ENCODE data around the gene KIFC1.

DNA sequence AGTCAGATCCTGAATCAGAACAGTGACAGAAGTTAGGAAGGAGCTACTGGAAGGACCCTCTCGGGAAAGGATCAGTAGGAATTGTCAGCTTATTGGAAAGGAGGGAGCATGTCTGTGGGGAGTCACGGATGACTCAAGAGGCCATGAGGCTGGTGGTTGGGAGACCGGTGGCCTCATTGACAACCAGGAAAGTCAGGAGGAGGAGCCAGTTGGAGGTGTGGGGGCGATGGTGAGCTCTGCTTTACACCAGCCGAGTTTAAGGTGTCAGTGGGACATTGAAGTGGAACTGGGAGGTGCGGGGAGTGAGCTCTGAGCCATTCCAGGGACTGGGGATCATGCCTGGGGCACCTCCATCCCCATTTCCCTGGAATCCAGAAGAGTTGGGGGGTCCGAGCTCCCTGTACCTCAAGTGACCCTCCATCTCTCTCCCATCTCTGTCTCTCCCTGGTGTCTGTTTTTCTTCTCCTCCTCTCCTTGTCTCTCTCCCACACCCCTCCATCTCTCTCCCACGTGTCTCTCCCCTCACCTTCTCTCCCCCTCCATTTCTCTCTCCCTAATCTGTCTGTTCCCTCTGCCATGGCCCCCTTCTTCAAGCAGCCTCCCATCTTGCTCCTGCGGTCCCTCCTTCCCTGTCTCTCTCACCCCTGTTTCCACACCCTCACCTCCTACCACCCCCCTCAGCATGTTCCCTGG is 48.5 kb downstream of the KIFC1 start:
- TF ChIP-seq CTCF (IDR thresholded peaks at IDR 0.05) = no peak
- no peak for TF ChIP-seq NFIC (IDR thresholded peaks at IDR 0.05; ENCODE audit: borderline replicate concordance)
- no peak for TF ChIP-seq EZH2phosphoT487 (IDR thresholded peaks at IDR 0.05; ENCODE audit: borderline replicate concordance, low read depth)
- TF ChIP-seq ZBTB33 (IDR thresholded peaks at IDR 0.05; ENCODE audit: borderline replicate concordance, low read depth) = no peak
- TF ChIP-seq POLR2AphosphoS5 (IDR thresholded peaks at IDR 0.05; ENCODE audit: low read depth, low read length) = no peak
- TF ChIP-seq, protein P1, sequence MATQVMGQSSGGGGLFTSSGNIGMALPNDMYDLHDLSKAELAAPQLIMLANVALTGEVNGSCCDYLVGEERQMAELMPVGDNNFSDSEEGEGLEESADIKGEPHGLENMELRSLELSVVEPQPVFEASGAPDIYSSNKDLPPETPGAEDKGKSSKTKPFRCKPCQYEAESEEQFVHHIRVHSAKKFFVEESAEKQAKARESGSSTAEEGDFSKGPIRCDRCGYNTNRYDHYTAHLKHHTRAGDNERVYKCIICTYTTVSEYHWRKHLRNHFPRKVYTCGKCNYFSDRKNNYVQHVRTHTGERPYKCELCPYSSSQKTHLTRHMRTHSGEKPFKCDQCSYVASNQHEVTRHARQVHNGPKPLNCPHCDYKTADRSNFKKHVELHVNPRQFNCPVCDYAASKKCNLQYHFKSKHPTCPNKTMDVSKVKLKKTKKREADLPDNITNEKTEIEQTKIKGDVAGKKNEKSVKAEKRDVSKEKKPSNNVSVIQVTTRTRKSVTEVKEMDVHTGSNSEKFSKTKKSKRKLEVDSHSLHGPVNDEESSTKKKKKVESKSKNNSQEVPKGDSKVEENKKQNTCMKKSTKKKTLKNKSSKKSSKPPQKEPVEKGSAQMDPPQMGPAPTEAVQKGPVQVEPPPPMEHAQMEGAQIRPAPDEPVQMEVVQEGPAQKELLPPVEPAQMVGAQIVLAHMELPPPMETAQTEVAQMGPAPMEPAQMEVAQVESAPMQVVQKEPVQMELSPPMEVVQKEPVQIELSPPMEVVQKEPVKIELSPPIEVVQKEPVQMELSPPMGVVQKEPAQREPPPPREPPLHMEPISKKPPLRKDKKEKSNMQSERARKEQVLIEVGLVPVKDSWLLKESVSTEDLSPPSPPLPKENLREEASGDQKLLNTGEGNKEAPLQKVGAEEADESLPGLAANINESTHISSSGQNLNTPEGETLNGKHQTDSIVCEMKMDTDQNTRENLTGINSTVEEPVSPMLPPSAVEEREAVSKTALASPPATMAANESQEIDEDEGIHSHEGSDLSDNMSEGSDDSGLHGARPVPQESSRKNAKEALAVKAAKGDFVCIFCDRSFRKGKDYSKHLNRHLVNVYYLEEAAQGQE (IDR thresholded peaks at IDR 0.05; ENCODE audit: low read depth, low read length) = no peak
- TF ChIP-seq, protein P2, sequence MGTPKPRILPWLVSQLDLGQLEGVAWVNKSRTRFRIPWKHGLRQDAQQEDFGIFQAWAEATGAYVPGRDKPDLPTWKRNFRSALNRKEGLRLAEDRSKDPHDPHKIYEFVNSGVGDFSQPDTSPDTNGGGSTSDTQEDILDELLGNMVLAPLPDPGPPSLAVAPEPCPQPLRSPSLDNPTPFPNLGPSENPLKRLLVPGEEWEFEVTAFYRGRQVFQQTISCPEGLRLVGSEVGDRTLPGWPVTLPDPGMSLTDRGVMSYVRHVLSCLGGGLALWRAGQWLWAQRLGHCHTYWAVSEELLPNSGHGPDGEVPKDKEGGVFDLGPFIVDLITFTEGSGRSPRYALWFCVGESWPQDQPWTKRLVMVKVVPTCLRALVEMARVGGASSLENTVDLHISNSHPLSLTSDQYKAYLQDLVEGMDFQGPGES (IDR thresholded peaks at IDR 0.05; ENCODE audit: low read depth, low read length) = no peak

Measured in SK-N-SH (cell line).